Left forelimb (tissue), 1 donor: ENCODE measurements around the gene KLHL13.
"Not testable (repeated sequence)": the region's sequence is repeated elsewhere in the genome, so short reads cannot be mapped to it uniquely, and the experiment has no call there.

ENCODE experiments used
- DNase-seq: peaks from one replicate; pipeline ENCODE4 v3.0.0-alpha.2; 2018; ENCODE audit warnings: low spot score

The KLHL13 gene

GRCh38 chrX:118074196-118074595, 42.4 kb downstream of the KLHL13 start:
- no peak for DNase-seq

- no peak for DNase-seq
Observed at GRCh38 chrX:118066867-118067515, 49.6 kb downstream of the KLHL13 start.

GRCh38 chrX:118062817-118063615, 53.6 kb downstream of the KLHL13 start:
- DNase-seq = no peak

- DNase-seq = no peak
Observed at GRCh38 chrX:118062048-118062789, 54.4 kb downstream of the KLHL13 start.

- no peak for DNase-seq
Observed at GRCh38 chrX:118058924-118059323, 57.7 kb downstream of the KLHL13 start.

- DNase-seq = no peak
Observed at GRCh38 chrX:118056870-118057269, 59.7 kb downstream of the KLHL13 start.

- no peak for DNase-seq
Observed at GRCh38 chrX:118049713-118050112, 66.9 kb downstream of the KLHL13 start.

GRCh38 chrX:118047446-118048186, 69.0 kb downstream of the KLHL13 start:
- DNase-seq = no peak

GRCh38 chrX:118039591-118039990, 77.0 kb downstream of the KLHL13 start:
- no peak for DNase-seq

- no peak for DNase-seq
Observed at GRCh38 chrX:118038614-118039365, 77.8 kb downstream of the KLHL13 start.

- DNase-seq = no peak
Observed at GRCh38 chrX:118026631-118027030, 90.0 kb downstream of the KLHL13 start.

GRCh38 chrX:118025226-118025625, 91.4 kb downstream of the KLHL13 start:
- no peak for DNase-seq

GRCh38 chrX:118024482-118024881, 92.1 kb downstream of the KLHL13 start:
- no peak for DNase-seq

- no peak for DNase-seq
Observed at GRCh38 chrX:118022753-118023152, 93.9 kb downstream of the KLHL13 start.

GRCh38 chrX:118016422-118016821, 100.2 kb downstream of the KLHL13 start:
- no peak for DNase-seq

- not testable (repeated sequence) for DNase-seq
Observed at GRCh38 chrX:118002417-118002816, 114.2 kb downstream of the KLHL13 start.

- no peak for DNase-seq
Observed at GRCh38 chrX:118000518-118000917, 116.1 kb downstream of the KLHL13 start.

GRCh38 chrX:117998171-117998570, 118.4 kb downstream of the KLHL13 start:
- no peak for DNase-seq

- DNase-seq = no peak
Observed at GRCh38 chrX:117996918-117997480, 119.6 kb downstream of the KLHL13 start.

GRCh38 chrX:117996408-117996807, 120.2 kb downstream of the KLHL13 start:
- no peak for DNase-seq

- no peak for DNase-seq
Observed at GRCh38 chrX:117995378-117995777, 121.2 kb downstream of the KLHL13 start.
